ENCODE measurements around the gene ANP32E. TPM values are rescaled to one million over a fixed set of nuclear protein-coding genes. Genes with fewer than 3 reads are reported as not detected.

The ANP32E gene
- total and polyA plus RNA-seq, 2 of the 13 experiments (the other 11 are each of a cell fraction or from before 2014, with no cell fraction given): 10.3 to 53.0 TPM

GRCh38 chr1:150259758-150260669 is 24.1 kb upstream of the ANP32E start:
- peak overlapping the region; percentile 31 for H2AFZ ChIP-seq (ENCODE audit: low read length)
- DNase-seq (ENCODE audit: low spot score) (peak; percentile 79), FAIRE-seq (peak; percentile 90), ATAC-seq (peak; percentile 78)
- intact Hi-C loops (cut with micrococcal nuclease; ENCODE audit: unreplicated experiment): loop anchor here (10.0 kb wide), 1 partner anchor 295 kb away; no protein-coding TSS in a partner anchor
- no TSS peak for BruUV-seq (replicated peaks)
- H3K27me3 ChIP-seq (ENCODE audit: control insufficient read depth in 1 of 2, insufficient read depth in 2 of 2, low read length in 2 of 2): no peaks in the 10 kb centered on the region; a peak in 1 of 5 replicates
- peak overlapping the region; percentile 42 to 78 (median 53); a peak in 5 of 6 replicates for H3K4me3 ChIP-seq (replicated peaks in 1 of 3; ENCODE audit: insufficient read depth in 1 of 3, low read depth in 2 of 3, low read length in 3 of 3)
- whole genome bisulfite sequencing (ENCODE audit: low lambda C conversion rate): 15% methylated on average over 11 of the region's 11 CpGs
- H3K27ac ChIP-seq (ENCODE audit: extremely low read length, insufficient read depth, low read length): peak overlapping the region; percentile 73
- no peaks in the 10 kb centered on the region for H3K79me2 ChIP-seq (ENCODE audit: insufficient read depth, low read length)
- in situ Hi-C loops (cut with HindIII; ENCODE audit: extremely low pct_ligation_motif_present, low pct_unique_long_range_greater_than_20kb): loop anchor here (5.0 to 10.0 kb wide), 3 partner anchors 37 to 275 kb away; no protein-coding TSS in a partner anchor
- peaks cover 45% of the 10 kb centered on the region for H3K4me1 ChIP-seq (ENCODE audit: insufficient read depth, low read length)
- no peaks in the 10 kb centered on the region for H3K9me3 ChIP-seq (ENCODE audit: low read length)
- POLR2A ChIA-PET: interaction anchor here (0.9 to 5.0 kb wide), 4 partner anchors 9 to 104 kb away, joined by 3 to 32 read pairs (median 4); partner anchors contain the start of genes APH1A and RPRD2
- CTCF ChIA-PET (ENCODE audit: low intra/inter-chr PET ratio, low total read pairs): no interaction called here
- no peaks in the 10 kb centered on the region for H4K20me1 ChIP-seq (ENCODE audit: insufficient read depth, low read length)
- H3K9ac ChIP-seq (ENCODE audit: insufficient read depth, low read depth, low read length): peak overlapping the region; percentile 47; the same call in 1 of the 2 replicates
- H3K4me2 ChIP-seq (ENCODE audit: low read depth, low read length): peak overlapping the region; percentile 98
- peaks cover 1 to 5% of the 10 kb centered on the region in 2 experiments; a peak in 2 of 5 replicates for H3K36me3 ChIP-seq (replicated peaks in 1 of 2; ENCODE audit: control insufficient read depth in 1 of 2, insufficient read depth in 2 of 2, low read length in 2 of 2)
- TF ChIP-seq ZNF710 (CRISPR knock-in tag; IDR thresholded peaks at IDR 0.05; ENCODE audit: borderline replicate concordance): peak; percentile 62; the same call in 1 of the 2 replicates
- TF ChIP-seq THYN1 (CRISPR knock-in tag; IDR thresholded peaks at IDR 0.05; ENCODE audit: borderline replicate concordance, low read depth): no peak
- no peak for TF ChIP-seq CREBL2 (CRISPR knock-in tag; IDR thresholded peaks at IDR 0.05; ENCODE audit: borderline replicate concordance)
- TF ChIP-seq ZNF891 (CRISPR knock-in tag; IDR thresholded peaks at IDR 0.05): no peak
- TF ChIP-seq AKAP8 (CRISPR knock-in tag; IDR thresholded peaks at IDR 0.05): no peak
- no peak for TF ChIP-seq ZNF792 (CRISPR knock-in tag; IDR thresholded peaks at IDR 0.05)
- TF ChIP-seq ZNF672 (CRISPR knock-in tag; IDR thresholded peaks at IDR 0.05): no peak
- TF ChIP-seq THAP9 (CRISPR knock-in tag; IDR thresholded peaks at IDR 0.05; ENCODE audit: borderline replicate concordance): no peak
- TF ChIP-seq SALL1 (CRISPR knock-in tag; IDR thresholded peaks at IDR 0.05): peak; percentile 64; the same call in 1 of the 2 replicates
- TF ChIP-seq ZSCAN25 (CRISPR knock-in tag; IDR thresholded peaks at IDR 0.05): peak; percentile 51; the same call in 1 of the 2 replicates
- TF ChIP-seq CTCF (CRISPR knock-in tag; IDR thresholded peaks at IDR 0.05): 0 out of 2 replicates have a peak, but pooled peaks have one; percentile 17
- TF ChIP-seq HNRNPUL1 (IDR thresholded peaks at IDR 0.05; ENCODE audit: low read depth, low read length): no peak
- no peak for TF ChIP-seq TCF7L2 (IDR thresholded peaks at IDR 0.05; ENCODE audit: low read depth, low read length)
- 0 out of 2 replicates have a peak, but pooled peaks have one; percentile 23 for TF ChIP-seq HOXA3 (CRISPR knock-in tag; IDR thresholded peaks at IDR 0.05)
